Mucosa of descending colon (tissue), 3 donors: ENCODE results near the gene SLC35E3. TPM values are rescaled to one million over a fixed set of nuclear protein-coding genes. Genes with fewer than 3 reads are reported as not detected.
A peak's percentile ranks its signal among the peaks of the same experiment; 100 is the strongest.

ENCODE experiments used
- ATAC-seq: fragments of 200-7000 bp; cut with Tn5 transposase; one replicate; pipeline ENCODE4 v1.9.1; 2020; ENCODE audit warnings: mild to moderate bottlenecking, moderate library complexity
- DNase-seq, 3 donors: peaks; one replicate each; pipeline ENCODE4 v3.0.0-alpha.2; 2020
- H3K36me3 ChIP-seq: fragments of 200-600 bp; one replicate; pipeline ENCODE4 v1.8.0; 2021; ENCODE audit warnings: low read depth, mild to moderate bottlenecking
- H3K4me1 ChIP-seq: fragments of 200-600 bp; one replicate; pipeline ENCODE4 v1.8.0; 2021; ENCODE audit warnings: low read depth, mild to moderate bottlenecking
- H3K4me3 ChIP-seq: fragments of 200-600 bp; one replicate; pipeline ENCODE4 v1.8.0; 2021; ENCODE audit warnings: mild to moderate bottlenecking
- H3K9me3 ChIP-seq: fragments of 200-600 bp; one replicate; pipeline ENCODE4 v1.8.0; 2021; ENCODE audit warnings: mild to moderate bottlenecking
- CTCF ChIP-seq: fragments of 200-600 bp; IDR thresholded peaks from one replicate; pipeline ENCODE4 v1.8.0; 2022; ENCODE audit warnings: antibody characterized with exemption, mild to moderate bottlenecking
- intact Hi-C, 2 donors: fragments of 100-400 bp; cut with DNase I in 1 of 2; cut with micrococcal nuclease in 1 of 2; formaldehyde crosslinking; loops; one replicate each; pipeline versions ENCODE4 v1.11.0 to v1.11.1; 2022; cut with DNase I, micrococcal nuclease
- total RNA-seq, 3 donors: library from RNA; stranded (reverse); fragmentation: NEBNext Ultra II Directional in 2 of 3; extraction: Animal tissue kit (Norgen Biotek cat#: 25700) in 2 of 3; gene quantifications; one replicate each; pipeline versions ENCODE4 v1.2.1 to v1.2.4, GENCODE V29; 2021 to 2023
- donor health status: DM: no; HTN: no; CAD: no; lungs with moderate emphysema.
- donor health status: DM: no; HTN: no; CAD: no.
- donor health status: DM: no; HTN: yes; CAD: no.

The SLC35E3 gene
- total RNA-seq, 3 donors from 2014 or later = 5.9 to 8.4 (median 6.5) TPM

DNA sequence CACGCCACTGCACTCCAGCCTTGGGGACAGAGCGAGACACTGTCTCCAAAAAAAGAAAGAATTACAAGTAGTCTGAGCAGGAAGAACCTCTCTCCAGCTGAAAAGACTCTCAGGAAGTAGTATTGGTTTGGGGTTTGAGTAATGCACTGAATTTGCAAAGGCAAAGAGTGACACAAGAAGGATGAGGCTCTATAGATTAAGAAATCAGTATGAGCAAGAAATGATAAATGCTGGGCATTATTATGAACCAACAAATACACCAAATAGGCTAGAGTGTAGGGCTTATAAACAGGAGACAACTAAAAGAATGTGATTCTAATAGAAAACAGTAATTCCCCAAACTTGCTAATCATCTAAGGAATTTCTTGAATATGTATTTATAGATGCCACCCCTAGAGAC is 2.6 kb upstream of the SLC35E3 start:
- Histone ChIP-seq H3K4me1 (peaks cover 12% of the 10 kb centered on the region), H3K4me3 (no peak overlapping the region), H3K36me3 (no peaks in the 10 kb centered on the region), H3K9me3 (no peaks in the 10 kb centered on the region)
- TF ChIP-seq CTCF = no peak
- intact Hi-C loops = no loop called here
- no peak for ATAC-seq
- DNase-seq = no peak

DNA sequence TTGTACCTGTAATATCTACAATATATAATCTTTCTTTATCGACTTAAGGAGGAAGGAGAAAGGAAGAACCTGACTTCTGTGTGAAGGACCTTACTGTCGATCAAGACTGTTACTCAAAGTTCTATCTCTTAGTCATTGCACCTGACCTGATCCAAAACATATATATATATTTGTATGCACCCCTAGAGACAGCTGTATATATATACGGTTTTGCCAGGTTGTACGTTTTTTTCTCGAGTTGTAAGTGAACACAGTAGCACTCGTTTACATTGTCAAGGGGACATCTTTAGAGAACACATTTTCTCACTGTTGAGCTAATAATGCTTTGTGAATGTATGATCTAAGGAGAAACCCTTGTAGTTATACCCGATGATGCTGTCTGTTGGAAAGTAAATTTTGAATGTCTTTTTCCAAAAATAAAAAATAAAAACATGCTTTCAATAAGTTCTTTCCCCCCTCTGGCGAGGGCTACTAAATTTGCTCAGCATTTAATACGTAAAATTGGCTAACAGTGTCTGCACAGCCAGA is 536 bp upstream of the SLC35E3 start:
- Histone ChIP-seq H3K36me3 (no peaks in the 10 kb centered on the region), H3K4me3 (peak overlapping the region; percentile 54), H3K4me1 (peaks cover 12% of the 10 kb centered on the region), H3K9me3 (no peaks in the 10 kb centered on the region)
- TF ChIP-seq CTCF = no peak
- ATAC-seq = no peak
- DNase-seq = no peak
- intact Hi-C loops = no loop called here

- H3K4me3 ChIP-seq = peak overlapping the region; percentile 54
- intact Hi-C loops = no loop called here
- ATAC-seq = peak; percentile 70
- peaks cover 12% of the 10 kb centered on the region for H3K4me1 ChIP-seq
- peak; percentile 68 to 75 (median 70) for DNase-seq
- no peaks in the 10 kb centered on the region for H3K9me3 ChIP-seq
- no peak for TF ChIP-seq CTCF
- no peaks in the 10 kb centered on the region for H3K36me3 ChIP-seq
These were observed 700 bp downstream of the SLC35E3 start for GRCh38 chr12:68746572-68747180.

DNA sequence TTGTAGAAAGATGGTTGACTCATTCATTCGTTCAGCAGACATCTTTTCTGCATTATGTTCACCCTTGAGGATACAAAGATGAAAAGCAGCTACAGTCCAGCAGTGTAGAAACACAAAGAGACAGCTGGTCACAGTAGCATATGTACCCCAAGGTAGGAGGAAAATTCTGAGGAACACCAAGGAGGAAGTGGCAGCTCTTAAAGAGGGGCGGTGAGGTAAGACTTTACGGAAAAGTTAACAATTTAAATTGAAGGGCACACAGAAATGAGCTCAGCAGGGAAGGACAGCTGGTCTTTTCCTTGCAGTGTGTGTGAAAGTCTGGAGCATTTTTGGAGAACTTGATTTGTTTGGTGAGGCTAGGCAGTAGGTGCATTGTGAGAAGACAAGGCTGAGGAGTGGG is 3.5 kb downstream of the SLC35E3 start:
- H3K4me1 ChIP-seq = peaks cover 12% of the 10 kb centered on the region
- H3K9me3 ChIP-seq = no peaks in the 10 kb centered on the region
- DNase-seq = no peak
- H3K4me3 ChIP-seq = no peak overlapping the region
- no peak for TF ChIP-seq CTCF
- ATAC-seq = no peak
- no peaks in the 10 kb centered on the region for H3K36me3 ChIP-seq
- intact Hi-C loops = no loop called here

- Histone ChIP-seq H3K4me3 (no peak overlapping the region), H3K9me3 (no peaks in the 10 kb centered on the region), H3K4me1 (peaks cover 12% of the 10 kb centered on the region), H3K36me3 (no peaks in the 10 kb centered on the region)
- TF ChIP-seq CTCF = no peak
- DNase-seq (no peak), ATAC-seq (no peak)
- intact Hi-C loops = no loop called here
These were observed 3.9 kb downstream of the SLC35E3 start for GRCh38 chr12:68749861-68750260.
